ENCODE data around the gene ATXN3. TPM values are rescaled to one million over a fixed set of nuclear protein-coding genes. Genes with fewer than 3 reads are reported as not detected.

The ATXN3 gene
- 10 to 100 TPM; 22.4 to 39.3 (median 31.9) TPM for polyA plus RNA-seq (ENCODE audit: insufficient read depth in 1 of 5, insufficient read length in 5 of 5, low replicate concordance in 1 of 5)
- long read RNA-seq, donor 1, full-length matches to known transcripts = 5 of 13 reads
- long read RNA-seq, donor 1, partial matches to known transcripts = 8 of 13 reads
- long read RNA-seq, donor 1, other reads (novel, unspliced or antisense) = 0 of 13 reads
- long read RNA-seq, donor 2, full-length matches to known transcripts = 2 of 2 reads
- long read RNA-seq, donor 2, partial matches to known transcripts = 0 of 2 reads
- long read RNA-seq, donor 2, other reads (novel, unspliced or antisense) = 0 of 2 reads
- long read RNA-seq, donor 3, full-length matches to known transcripts = 6 of 6 reads
- long read RNA-seq, donor 3, partial matches to known transcripts = 0 of 6 reads
- long read RNA-seq, donor 3, other reads (novel, unspliced or antisense) = 0 of 6 reads
- long read RNA-seq, donor 4, full-length matches to known transcripts = 6 of 17 reads
- long read RNA-seq, donor 4, partial matches to known transcripts = 11 of 17 reads
- long read RNA-seq, donor 4, other reads (novel, unspliced or antisense) = 0 of 17 reads
- long read RNA-seq, donor 5, full-length matches to known transcripts = 5 of 5 reads
- long read RNA-seq, donor 5, partial matches to known transcripts = 0 of 5 reads
- long read RNA-seq, donor 5, other reads (novel, unspliced or antisense) = 0 of 5 reads
- long read RNA-seq, donor 6, full-length matches to known transcripts = 4 of 4 reads
- long read RNA-seq, donor 6, partial matches to known transcripts = 0 of 4 reads
- long read RNA-seq, donor 6, other reads (novel, unspliced or antisense) = 0 of 4 reads
- long read RNA-seq, donor 7, full-length matches to known transcripts = 4 of 4 reads
- long read RNA-seq, donor 7, partial matches to known transcripts = 0 of 4 reads
- long read RNA-seq, donor 7, other reads (novel, unspliced or antisense) = 0 of 4 reads
- long read RNA-seq, donor 8, full-length matches to known transcripts = 3 of 11 reads
- long read RNA-seq, donor 8, partial matches to known transcripts = 8 of 11 reads
- long read RNA-seq, donor 8, other reads (novel, unspliced or antisense) = 0 of 11 reads

DNA sequence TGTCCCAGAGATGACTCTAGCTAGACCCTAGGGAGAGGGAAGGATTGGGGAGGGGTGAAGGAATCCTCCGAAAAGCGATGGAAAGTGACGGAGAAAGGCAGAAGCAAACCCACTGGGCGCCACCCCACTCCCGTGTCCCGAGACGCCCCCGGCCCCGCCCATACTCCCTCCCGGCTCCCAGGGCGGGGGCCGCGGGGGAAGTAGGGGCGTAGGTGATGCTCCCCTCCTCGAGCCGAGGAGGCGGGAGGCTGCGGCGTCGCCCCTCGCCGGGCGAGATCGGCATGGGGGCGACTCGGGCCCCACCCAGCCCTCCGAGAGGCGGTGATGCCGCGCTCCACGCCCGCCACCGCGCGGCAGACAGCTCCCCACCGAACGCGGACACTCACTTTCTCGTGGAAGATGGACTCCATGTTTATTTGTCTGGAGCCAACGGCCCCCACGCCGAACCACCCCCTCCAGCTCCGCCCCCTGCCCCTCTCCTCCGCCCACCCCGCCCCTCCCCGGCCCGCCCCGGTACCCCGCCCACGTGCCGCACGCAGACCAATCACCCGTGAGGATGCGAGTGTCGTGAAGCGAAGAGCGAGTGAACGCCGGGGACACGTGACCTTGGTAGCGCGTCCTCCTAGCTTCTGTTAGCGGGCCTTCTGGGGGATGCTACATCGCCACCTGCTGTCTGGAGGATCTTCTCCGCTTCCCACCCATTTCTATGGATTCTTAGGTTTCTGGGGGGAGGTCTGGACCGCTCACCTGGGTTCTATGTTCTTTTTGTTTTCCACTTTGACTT is at the start of gene ATXN3:
Gene ATXN3 (minus strand): TSS at position 440 of the 784 bp plus-strand sequence. CDS start 30 bp downstream, at position 410.
- peak; percentile 95 to 96 for DNase-seq

DNA sequence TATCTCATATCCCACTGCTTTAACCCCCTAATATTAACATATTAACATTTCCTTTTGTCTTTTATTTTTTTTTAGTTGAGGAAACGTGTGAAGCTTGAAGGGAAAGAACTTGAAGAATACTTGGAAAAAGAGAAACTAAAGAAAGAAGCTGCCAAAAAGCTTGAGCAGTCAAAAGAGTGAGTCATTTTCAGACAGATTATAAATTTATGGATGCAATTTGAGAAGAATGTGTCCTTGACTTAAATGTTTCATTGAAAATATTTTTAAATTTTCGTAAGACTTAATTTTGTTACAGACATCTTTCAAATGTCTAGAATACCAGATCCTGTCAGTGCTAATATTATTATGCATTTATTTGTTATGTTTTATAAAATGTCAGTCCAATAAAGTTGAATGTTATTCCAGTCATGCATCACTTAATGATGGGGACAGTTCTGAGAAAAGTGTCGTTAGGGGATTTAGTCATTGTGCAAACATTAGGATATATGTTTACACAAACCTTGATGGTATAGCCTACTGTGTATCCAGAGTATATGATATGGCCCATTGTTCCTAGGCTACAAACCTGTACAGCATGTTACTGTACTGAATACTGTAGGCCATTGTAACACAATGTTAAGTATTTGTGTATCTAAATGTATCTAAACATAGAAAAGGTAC is 48.0 kb upstream of the ATXN3 start:
- no peak for DNase-seq

DNA sequence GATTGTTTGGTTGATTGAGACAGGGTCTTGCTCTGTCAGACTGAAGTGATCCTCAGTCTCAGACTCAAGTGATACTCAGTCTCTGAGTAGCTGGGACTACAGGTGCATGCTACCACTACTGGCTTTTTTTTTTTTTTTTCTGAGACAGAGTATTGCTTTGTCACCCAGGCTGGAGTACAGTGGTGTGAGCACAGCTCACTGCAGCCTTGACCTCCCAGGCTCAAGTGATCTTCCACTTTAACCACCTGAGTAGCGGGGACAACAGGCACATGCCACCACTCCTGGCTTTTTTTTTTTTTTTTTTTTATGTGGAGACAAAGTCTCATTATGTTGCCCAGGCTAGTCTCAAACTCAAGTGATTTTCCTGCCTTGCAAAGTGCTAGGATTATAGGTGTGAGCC is 47.2 kb upstream of the ATXN3 start:
- peak in 1 of 2 donors; percentile 15 for DNase-seq

DNA sequence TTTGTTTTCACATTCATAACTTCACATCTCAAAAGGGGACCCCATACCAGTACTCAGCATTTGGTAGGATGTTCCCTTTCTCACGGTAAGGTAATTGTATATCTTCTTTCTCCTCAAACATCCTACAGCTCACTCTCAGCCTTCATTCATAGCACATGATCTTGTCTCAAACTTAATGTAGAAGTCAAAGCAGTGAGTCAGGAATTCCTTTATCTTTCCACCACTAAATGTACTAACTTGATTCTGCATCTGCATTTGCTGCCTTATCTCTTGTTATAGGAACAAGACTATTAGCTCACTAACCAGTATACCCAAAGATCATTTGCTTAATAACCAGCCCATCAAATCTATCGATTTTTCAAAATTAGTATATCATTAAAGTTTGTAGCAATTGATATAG is 38.3 kb upstream of the ATXN3 start:
- DNase-seq = no peak

DNA sequence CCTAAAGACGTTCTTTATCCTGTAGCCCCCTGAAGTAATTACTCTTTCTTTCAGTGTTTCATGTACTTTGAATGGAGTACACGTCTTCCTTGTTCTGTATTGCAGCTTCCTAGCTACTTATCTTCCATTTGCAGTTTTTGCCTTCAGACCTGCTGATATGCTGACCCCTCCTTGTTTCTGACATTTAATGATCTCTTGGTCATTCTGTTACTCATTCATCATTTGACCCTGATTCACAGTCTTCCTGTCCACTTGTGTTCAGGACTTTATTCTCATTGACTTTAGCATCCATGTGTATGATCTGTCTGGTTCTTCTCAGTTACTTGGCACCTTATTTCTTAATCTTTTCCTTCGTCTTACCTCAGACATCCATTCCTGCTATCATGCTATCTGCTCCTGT is 37.6 kb upstream of the ATXN3 start:
- DNase-seq = no peak

DNA sequence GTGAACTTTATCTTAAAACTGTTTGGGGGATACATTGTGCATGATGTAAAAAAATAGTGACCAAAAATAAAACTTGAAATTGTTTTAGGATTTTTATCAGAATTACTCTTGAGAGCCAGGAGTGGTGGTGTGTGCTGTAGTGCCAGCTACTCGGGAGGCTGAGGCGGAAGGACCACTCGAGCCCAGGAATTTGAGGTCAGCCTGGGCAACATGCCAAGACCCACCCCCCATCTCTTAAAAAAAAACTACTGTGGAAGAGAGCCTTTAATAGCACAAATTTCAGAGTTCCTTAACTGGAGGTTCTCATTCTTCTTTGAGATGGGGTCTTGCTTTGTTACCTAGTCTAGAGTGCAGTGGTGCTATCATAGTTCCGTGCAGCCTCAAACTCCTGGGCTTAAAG is 36.9 kb upstream of the ATXN3 start:
- DNase-seq = no peak

DNA sequence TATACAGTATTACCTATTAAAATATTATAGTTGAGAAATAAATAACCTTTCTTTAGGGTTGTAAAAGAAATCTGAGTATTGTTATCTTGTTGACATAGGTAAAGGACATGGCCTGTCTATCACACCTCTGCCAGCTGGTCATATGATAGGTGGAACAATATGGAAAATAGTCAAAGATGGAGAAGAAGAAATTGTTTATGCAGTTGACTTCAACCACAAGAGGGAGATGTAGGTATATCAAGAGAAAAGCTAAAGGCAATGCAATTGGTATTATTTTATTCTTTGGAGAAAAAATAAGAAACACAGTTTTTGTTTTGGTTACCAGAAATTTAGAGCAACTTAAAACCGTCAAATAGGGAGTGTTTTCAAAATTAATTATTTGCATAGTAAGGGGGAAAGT is 28.9 kb upstream of the ATXN3 start:
- no peak for DNase-seq

DNA sequence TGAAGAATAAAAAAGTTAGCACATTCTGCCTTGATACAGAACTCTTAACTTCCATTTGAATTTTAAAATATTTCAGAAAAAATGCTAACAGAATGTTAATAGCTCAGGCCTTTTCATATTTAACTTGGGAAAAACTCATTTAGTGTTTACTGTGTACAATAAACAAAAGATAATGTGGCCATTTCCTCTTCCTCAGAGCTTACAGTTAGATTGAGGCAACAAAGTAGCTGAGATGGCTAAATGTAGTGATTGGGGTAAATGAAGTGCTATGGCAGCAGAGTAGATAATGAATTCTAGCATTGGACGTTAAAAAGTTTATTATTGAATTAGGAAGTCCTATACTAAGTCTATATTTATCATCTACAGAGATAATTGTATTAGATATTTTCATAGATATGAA is 28.1 kb upstream of the ATXN3 start:
- DNase-seq = peak in 1 of 2 donors; percentile 32

DNA sequence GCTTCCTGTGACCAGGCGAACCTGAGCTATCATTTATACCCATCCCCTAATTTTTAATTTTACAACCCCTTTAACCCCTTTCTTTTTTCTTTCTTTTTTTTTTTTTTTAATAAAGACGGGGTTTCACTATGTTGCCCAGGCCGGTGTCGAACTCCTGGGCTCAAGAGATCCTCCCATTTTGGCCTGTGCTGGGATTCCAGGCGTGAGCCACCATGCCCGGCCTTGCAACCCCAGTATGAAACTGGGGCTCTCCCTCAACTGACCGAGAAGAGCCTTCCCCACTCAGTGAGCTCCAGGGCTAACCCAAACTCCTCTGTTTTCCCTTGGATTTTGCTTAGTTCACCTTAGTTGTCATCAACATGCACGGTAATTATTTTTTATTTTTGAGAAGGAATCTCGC is 16.4 kb upstream of the ATXN3 start:
- no peak for DNase-seq

DNA sequence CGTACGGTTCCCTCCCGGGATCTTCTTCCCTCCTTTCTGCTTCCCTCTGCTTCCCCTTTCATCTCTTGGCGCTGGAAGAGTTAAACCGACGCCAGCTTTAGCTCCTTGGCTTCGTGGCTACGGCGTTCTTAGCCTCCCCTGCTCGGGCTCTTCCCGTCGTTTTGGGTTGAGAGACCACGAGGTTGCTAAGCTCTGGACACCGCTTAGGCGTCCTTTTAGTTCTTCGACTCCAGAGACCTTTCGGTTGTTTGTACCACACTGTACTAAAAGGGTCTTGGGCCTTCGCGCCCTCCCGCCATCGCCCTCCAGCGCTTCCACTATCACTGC is 15.9 kb upstream of the ATXN3 start:
- peak; percentile 36 to 51 for DNase-seq

DNA sequence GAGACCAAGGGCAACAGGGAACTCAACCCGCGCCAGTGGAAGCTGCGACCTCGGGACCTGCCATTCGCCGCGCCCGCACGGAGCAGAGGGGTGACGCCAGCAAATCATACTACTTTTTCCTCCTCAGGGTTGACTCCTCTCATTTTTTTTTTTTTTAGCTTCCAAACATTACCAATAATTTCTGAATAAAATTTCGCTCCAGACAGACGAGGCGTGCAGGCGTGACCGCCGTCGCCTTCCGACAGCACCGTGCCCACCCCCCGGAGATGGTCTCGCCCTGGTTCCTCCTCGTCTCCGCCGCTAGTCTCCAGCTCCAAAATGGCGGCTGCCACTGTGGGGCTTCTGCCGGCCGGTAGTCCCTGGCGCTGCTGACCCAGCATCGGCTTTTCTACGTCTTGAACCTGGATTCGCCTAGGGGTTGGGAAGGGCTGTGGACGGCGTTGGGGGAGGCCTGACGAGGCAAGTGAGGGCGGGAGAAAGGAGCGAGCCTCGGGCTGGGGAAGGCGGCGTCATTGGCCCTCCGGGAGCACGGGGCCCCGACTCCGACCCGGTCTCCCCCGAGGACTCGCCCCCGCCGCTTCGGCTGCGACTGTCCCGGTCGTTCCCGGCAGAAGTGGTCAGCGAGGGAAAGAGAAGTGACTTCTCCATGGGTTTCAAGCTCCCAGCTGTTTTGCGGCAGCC is 15.4 kb upstream of the ATXN3 start, which contains the start of the genes CPSF2 and NDUFB1:
Gene CPSF2 (plus strand): TSS at position 300 of the 681 bp plus-strand sequence. CDS start 9,016 bp downstream, outside the sequence.
Gene NDUFB1 (minus strand): TSS at position 37 of the 681 bp plus-strand sequence. CDS start 4,069 bp downstream, outside the sequence.
- peak; percentile 83 to 86 for DNase-seq

DNA sequence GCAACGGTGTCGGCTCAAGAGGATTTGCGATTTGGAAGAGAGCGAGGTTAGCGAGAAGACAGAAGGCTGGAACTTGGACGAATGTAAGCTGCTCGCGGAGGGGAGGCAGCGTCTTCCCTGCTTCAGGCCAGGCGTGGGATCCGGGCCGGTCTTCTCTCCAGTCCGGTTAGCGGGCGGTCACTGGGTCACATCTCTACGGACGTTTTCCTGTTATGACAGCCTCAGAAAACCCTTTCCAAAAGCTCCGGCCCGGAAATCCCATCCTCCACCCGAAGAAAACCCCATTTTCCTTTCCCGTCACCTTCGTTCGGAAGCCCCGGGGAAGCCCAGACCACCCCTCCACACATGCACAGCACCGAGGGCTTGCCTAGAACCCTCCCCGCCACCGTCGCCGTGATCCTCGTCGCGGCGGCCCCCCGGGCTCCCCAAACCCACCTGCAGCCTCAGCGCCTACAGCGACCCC is 14.9 kb upstream of the ATXN3 start:
- DNase-seq = peak in 1 of 2 donors; percentile 20

DNA sequence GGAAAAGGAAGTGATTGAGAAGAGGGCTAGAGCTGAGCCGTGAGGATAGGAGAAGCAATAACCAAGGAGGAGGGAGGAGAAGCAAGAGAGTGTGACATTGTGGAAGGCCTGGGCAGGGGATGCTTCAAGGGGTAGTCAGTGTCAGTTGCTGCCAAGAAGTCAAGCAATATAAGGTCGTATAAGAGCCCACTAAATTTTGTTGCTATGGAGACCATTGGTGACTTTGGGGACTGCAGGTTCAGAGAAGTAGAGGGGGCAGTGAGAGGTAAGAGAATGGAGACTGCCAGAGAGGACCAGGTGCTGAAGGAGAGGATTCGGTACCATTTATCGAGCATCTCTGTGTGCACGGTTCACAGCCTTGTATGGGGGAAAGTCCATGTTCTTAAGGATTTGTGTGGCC is 3.1 kb upstream of the ATXN3 start:
- no peak for DNase-seq

DNA sequence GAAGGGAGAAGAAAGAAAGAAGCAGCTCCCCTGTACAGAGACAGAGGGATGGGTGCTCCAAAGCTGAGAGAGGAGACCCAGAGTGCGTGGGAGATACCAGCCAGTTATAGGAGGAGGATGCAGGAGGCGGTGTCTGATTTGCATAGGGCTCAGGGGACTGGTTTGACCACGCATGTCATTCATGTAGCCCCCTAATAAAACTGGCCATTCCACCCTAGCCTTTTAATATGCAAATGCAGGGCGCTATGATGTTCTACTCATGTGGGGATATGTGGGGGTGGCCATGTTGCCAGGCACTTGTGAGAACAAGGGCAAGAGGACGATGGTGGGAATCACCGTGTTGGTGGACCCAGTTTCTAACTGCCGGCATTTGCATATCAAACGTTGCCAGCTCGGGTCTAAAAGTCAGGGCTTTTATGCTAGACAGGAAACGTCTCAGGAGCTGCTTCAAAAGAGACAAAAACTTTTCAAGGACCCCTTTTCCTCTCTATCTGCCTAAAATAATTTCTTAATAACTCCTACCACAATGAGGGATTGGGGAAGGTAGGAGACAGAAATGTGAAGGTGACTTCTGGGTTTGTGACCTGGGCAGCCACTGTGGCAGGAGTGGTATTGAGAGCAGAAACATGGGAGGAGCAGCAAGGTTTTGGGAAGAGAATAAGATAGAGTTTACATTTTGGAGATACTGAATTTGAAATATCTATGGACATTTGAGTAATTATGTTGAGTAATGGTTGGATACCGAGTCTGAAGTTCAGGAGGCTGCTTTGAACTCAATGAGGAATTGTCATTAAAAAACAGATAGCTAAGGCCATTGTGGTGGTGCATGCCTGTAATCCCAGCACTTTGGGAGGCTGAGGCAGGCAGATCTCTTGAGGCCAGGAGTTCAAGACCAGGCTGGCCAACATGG is 2.2 kb upstream of the ATXN3 start:
- DNase-seq = no peak

DNA sequence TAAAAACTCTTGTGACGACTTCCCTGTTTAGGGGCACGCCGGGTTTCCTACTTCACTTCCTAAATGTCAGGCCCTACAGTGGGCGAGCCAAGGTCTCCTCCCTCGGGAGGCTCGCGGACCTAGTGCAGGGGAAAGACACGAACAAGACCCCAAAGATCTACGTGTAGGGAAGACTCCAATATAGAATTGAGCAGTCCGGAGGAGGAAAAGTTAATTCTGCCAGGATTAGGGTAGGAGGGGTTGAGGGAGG is 564 bp downstream of the ATXN3 start:
- DNase-seq = no peak

DNA sequence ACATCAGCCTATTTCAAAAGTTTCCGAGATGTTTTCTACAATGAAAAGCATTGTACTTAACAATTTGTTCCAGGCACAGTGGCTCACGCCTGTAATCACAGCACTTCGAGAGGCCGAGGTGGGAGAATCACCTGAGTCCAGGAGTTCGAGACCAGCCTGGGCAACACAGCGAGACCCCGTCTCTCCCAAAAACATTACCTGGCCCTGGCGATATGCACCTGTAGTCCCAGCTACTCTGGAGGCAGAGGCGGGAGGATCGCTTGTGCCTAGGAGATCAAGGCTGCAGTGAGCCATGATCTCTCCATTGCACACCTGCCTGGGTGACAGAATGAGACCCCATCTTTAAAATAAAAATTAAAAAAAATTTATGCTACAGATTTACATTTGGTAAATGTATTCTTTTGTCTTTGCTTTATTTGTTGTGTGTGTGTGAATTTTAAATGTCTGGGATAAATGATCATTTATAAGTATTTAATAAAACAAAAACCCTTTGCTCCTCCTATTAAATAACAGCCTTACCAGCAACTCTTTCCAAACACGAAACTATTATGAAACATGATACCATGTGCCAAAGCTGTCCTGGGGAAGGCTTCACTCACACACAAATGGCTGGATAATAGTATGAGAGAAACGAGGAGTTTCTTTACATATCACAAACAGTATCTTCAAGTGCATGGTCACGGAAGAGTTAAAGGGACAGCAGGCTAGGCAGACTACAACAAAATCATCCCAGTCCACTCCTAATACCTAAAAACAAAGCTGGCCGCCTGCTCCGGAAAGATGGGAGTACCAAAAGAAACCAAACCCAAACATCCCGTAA is 1.1 kb downstream of the ATXN3 start:
- no peak for DNase-seq

DNA sequence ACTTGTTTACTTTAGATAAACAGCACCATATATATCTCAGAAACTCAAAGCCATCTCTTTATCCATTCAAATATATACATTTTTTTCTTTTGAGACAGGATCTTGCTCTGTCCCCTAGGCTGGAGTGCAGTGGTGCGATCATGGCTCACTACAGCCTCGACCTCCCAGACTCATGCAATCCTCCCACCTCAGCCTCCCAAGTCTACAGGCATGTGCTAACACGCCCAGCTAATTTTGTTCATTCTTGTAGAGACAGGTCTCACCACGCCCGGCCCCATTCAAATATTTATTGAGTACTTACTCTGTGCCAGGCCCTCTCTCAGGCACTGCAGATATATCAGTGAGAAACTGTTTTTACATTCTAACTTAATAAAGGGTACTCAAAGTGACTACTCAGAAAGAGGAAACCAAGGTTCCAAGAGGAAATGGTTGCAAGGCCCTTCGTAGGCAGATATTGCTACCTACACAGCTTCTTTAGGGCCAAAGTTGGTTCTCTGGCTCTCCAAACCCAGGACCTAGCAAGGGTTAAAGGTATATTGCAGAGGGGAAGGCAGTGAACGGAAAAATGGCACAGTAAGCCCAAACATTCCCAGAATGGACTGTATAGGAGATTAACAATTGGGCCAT is 2.9 kb downstream of the ATXN3 start:
- DNase-seq = no peak

DNA sequence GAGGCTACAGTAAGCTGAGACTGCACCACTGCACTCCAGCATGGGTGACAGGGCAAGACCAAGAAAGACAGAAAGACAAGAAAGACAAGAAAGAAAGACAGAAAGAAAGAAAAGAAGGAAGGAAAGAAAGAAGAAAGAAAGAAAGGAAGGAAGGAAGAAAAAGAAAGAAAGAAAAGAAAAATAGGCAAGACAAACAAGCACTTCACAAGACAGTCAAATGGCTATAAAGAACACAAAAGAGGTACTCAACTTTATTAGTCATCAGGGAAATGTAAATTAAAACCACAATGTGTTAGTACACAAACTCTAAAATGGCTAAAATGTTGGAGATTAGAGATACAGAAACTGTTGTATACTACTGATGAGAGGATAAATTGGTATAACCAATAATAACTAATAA is 6.6 kb downstream of the ATXN3 start:
- DNase-seq = no peak
